HepG2 (cell line): Measurements from ENCODE around the gene TTC23. TPM values are rescaled to one million over a fixed set of nuclear protein-coding genes. Genes with fewer than 3 reads are reported as not detected.

Source experiments
- BHLHE40 ChIP-seq: IDR thresholded peaks from 2 replicates; pipeline ENCODE4 v1.6.1; 2011; ENCODE audit warnings: low read length, improper control_type of control experiment
- DMAP1 ChIP-seq: IDR thresholded peaks from 2 replicates; pipeline ENCODE4 v1.6.1; 2016
- EZH2 ChIP-seq: conservative IDR thresholded peaks from 2 replicates; pipeline ENCODE4 v1.6.1; 2012; ENCODE audit warnings: mild to moderate bottlenecking, low read depth, low read length, moderate library complexity
- FIP1L1 ChIP-seq: fragments of 200-400 bp; formaldehyde crosslinking; IDR thresholded peaks from 2 replicates; pipeline ENCODE4 v1.6.1; 2018; ENCODE audit warnings: low read depth, mild to moderate bottlenecking, low read length, moderate library complexity, borderline replicate concordance; ENCODE audit not compliant: insufficient read depth
- FLYWCH1 ChIP-seq: sonication (generic); formaldehyde crosslinking; IDR thresholded peaks from 2 replicates; pipeline ENCODE4 v1.8.1; 2023; ENCODE audit warnings: mild to moderate bottlenecking, missing genetic modification reagents
- GATAD2A ChIP-seq: IDR thresholded peaks from 2 replicates; pipeline ENCODE4 v1.6.1; 2016
- HDAC2 ChIP-seq: sonication (generic); formaldehyde crosslinking; IDR thresholded peaks from 2 replicates; pipeline ENCODE4 v1.4.0; 2020; ENCODE audit warnings: missing genetic modification reagents
- HOXA5 ChIP-seq: sonication (generic); formaldehyde crosslinking; IDR thresholded peaks from 2 replicates; pipeline ENCODE4 v1.4.0; 2020; ENCODE audit warnings: missing genetic modification reagents
- JUN ChIP-seq: sonication (generic); formaldehyde crosslinking; IDR thresholded peaks from 2 replicates; pipeline ENCODE4 v1.4.0; 2020; ENCODE audit warnings: mild to moderate bottlenecking, missing genetic modification reagents
- LBX2 ChIP-seq: sonication (generic); formaldehyde crosslinking; IDR thresholded peaks from 2 replicates; pipeline ENCODE4 v1.5.0; 2020; ENCODE audit warnings: missing genetic modification reagents, mild to moderate bottlenecking, borderline replicate concordance
- PCBP2 ChIP-seq: fragments of 200-400 bp; formaldehyde crosslinking; optimal IDR thresholded peaks from 2 replicates; pipeline ENCODE3; 2018; ENCODE audit warnings: low read length, low read depth; ENCODE audit not compliant: poor library complexity, severe bottlenecking
- TERF1 ChIP-seq: sonication (generic); formaldehyde crosslinking; IDR thresholded peaks from 2 replicates; pipeline ENCODE4 v1.8.0; 2022; ENCODE audit warnings: mild to moderate bottlenecking, missing genetic modification reagents, moderate library complexity
- TRIM24 ChIP-seq: sonication (generic); formaldehyde crosslinking; IDR thresholded peaks from 2 replicates; pipeline ENCODE4 v1.8.0; 2022; ENCODE audit warnings: mild to moderate bottlenecking, missing genetic modification reagents
- ZNF207 ChIP-seq: fragments of 450-650 bp; IDR thresholded peaks from 2 replicates; pipeline ENCODE4 v1.6.1; 2016; ENCODE audit warnings: antibody characterized with exemption, borderline replicate concordance
- ZNF713 ChIP-seq: sonication (generic); formaldehyde crosslinking; IDR thresholded peaks from 2 replicates; pipeline ENCODE4 v1.4.0; 2020; ENCODE audit warnings: mild to moderate bottlenecking, missing genetic modification reagents
- ZNF782 ChIP-seq: sonication (generic); formaldehyde crosslinking; IDR thresholded peaks from 2 replicates; pipeline ENCODE4 v1.4.0; 2020; ENCODE audit warnings: missing genetic modification reagents, mild to moderate bottlenecking, borderline replicate concordance
- ZNF839 ChIP-seq: sonication (generic); formaldehyde crosslinking; IDR thresholded peaks from 2 replicates; pipeline ENCODE4 v1.4.0; 2020; ENCODE audit warnings: missing genetic modification reagents, mild to moderate bottlenecking, borderline replicate concordance
- polyA plus RNA-seq, 8 experiments: library from polyadenylated mRNA; depleted of rRNA in 3 of 8; stranded (reverse) in 7 of 8; unstranded in 1 of 8; fragments of >200 nt; fragmentation: Illumina TruSeq in 4 of 8; extraction: Trizol in 4 of 8; gene quantifications; 2 replicates each; pipeline versions ENCODE4 v1.2.1 to v1.2.3, GENCODE V29; 2011 to 2016; ENCODE audit warnings: low read depth in 4 of 8, missing spikeins in 1 of 8, mixed read lengths in 1 of 8; ENCODE audit not compliant: insufficient read depth in 1 of 8
- total RNA-seq, 5 experiments: library from RNA; depleted of rRNA; stranded (reverse); fragments of >200 nt; fragmentation: Illumina TruSeq; extraction: Trizol; gene quantifications; 2 replicates each; pipeline ENCODE4 v1.2.3, GENCODE V29; 2016; ENCODE audit warnings: low read depth in 1 of 5
- TF ChIP-seq, protein P1 (sequence below): sonication (generic); formaldehyde crosslinking; IDR thresholded peaks from 2 replicates; pipeline ENCODE4 v1.4.0; 2020; ENCODE audit warnings: missing genetic modification reagents
- TF ChIP-seq, protein P2 (sequence below): IDR thresholded peaks from 2 replicates; pipeline ENCODE4 v1.6.1; 2016; ENCODE audit warnings: missing biosample characterization, missing genetic modification reagents, low read depth
- TF ChIP-seq, protein P3 (sequence below): sonication (generic); formaldehyde crosslinking; IDR thresholded peaks from 2 replicates; pipeline ENCODE4 v1.8.0; 2022; ENCODE audit warnings: missing genetic modification reagents, low read depth, mild to moderate bottlenecking, borderline replicate concordance
- TF ChIP-seq, protein P4 (sequence below): sonication (generic); formaldehyde crosslinking; IDR thresholded peaks from 2 replicates; pipeline ENCODE4 v1.5.1; 2020; ENCODE audit warnings: missing genetic modification reagents, mild to moderate bottlenecking, borderline replicate concordance
- TF ChIP-seq, protein P5 (sequence below): IDR thresholded peaks from 2 replicates; pipeline ENCODE4 v1.6.1; 2016; ENCODE audit warnings: low read depth, borderline replicate concordance

TTC23 gene
- total and polyA plus RNA-seq, 2 of the 13 experiments (the other 11 are each of a cell fraction or from before 2014, with no cell fraction given) = 1.6 to 11.7 TPM

DNA sequence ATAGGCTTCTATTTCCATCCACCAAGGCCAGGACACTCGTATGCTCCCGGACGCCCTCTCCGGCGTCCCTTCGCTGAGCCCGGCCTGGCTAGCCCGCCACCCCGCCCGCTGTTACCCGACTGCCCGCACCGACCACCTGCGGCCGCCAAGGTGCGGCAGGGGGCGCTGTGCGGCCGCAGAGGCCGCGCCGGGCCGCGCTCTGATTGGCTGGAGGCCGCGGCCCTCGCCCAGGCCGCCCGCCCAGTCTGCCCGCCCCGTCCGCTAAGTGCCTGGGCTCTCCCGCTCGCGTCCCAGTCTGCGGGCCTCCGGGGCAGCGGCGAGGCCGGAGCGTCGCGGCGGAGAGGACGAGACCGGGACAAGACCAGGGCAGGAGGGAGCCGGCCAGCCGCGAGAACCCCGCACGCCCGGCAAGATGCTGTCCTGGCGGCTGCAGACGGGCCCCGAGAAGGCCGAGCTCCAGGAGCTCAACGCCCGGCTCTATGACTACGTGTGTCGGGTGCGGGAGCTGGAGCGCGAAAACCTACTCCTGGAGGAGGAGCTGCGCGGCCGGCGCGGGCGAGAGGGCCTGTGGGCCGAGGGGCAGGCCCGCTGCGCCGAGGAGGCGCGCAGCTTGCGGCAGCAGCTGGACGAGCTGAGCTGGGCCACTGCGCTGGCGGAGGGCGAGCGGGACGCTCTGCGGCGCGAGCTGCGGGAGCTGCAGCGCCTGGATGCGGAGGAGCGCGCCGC, 144.4 kb downstream of the TTC23 start, which contains the start of gene SYNM (continued):
- TF ChIP-seq, protein P1, sequence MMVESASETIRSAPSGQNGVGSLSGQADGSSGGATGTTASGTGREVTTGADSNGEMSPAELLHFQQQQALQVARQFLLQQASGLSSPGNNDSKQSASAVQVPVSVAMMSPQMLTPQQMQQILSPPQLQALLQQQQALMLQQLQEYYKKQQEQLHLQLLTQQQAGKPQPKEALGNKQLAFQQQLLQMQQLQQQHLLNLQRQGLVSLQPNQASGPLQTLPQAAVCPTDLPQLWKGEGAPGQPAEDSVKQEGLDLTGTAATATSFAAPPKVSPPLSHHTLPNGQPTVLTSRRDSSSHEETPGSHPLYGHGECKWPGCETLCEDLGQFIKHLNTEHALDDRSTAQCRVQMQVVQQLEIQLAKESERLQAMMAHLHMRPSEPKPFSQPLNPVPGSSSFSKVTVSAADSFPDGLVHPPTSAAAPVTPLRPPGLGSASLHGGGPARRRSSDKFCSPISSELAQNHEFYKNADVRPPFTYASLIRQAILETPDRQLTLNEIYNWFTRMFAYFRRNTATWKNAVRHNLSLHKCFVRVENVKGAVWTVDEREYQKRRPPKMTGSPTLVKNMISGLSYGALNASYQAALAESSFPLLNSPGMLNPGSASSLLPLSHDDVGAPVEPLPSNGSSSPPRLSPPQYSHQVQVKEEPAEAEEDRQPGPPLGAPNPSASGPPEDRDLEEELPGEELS (CRISPR knock-in tag) = no peak
- TF ChIP-seq ZNF207 (no peak), BHLHE40 (no peak), EZH2 (no peak), DMAP1 (0 out of 2 replicates have a peak, but pooled peaks have one; percentile 30), TERF1 (no peak), GATAD2A (0 out of 2 replicates have a peak, but pooled peaks have one; percentile 19), ZNF713 (no peak), FLYWCH1 (CRISPR knock-in tag) (no peak), HDAC2 (CRISPR knock-in tag) (no peak), HOXA5 (peak; percentile 54; the same call in 1 of the 2 replicates), JUN (CRISPR knock-in tag) (0 out of 2 replicates have a peak, but pooled peaks have one; percentile 21), PCBP2 (no peak), ZNF839 (CRISPR knock-in tag) (no peak), TRIM24 (CRISPR knock-in tag) (no peak), FIP1L1 (no peak), LBX2 (CRISPR knock-in tag) (peak; percentile 65; the same call in 1 of the 2 replicates), ZNF782 (no peak)
- TF ChIP-seq, protein P2, sequence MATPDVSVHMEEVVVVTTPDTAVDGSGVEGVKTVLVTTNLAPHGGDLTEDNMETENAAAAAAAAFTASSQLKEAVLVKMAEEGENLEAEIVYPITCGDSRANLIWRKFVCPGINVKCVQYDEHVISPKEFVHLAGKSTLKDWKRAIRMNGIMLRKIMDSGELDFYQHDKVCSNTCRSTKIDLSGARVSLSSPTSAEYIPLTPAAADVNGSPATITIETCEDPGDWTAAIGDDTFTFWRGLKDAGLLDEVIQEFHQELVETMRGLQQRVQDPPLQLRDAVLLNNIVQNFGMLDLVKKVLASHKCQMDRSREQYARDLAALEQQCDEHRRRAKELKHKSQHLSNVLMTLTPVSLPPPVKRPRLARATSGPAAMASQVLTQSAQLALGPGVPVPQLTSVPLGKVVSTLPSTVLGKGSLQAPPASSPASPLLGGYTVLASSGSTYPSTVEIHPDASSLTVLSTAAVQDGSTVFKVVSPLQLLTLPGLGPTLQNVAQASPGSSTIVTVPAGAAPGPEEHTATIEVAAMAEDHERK = no peak
- TF ChIP-seq, protein P3, sequence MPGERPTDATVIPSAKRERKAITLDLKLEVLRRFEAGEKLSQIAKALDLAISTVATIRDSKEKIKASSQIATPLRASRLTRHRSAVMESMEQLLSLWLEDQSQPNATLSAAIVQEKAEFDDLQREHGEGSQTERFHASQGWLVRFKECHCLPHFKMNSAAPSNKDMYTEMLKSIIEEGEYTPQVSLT = no peak
- TF ChIP-seq, protein P4, sequence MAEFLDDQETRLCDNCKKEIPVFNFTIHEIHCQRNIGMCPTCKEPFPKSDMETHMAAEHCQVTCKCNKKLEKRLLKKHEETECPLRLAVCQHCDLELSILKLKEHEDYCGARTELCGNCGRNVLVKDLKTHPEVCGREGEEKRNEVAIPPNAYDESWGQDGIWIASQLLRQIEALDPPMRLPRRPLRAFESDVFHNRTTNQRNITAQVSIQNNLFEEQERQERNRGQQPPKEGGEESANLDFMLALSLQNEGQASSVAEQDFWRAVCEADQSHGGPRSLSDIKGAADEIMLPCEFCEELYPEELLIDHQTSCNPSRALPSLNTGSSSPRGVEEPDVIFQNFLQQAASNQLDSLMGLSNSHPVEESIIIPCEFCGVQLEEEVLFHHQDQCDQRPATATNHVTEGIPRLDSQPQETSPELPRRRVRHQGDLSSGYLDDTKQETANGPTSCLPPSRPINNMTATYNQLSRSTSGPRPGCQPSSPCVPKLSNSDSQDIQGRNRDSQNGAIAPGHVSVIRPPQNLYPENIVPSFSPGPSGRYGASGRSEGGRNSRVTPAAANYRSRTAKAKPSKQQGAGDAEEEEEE (CRISPR knock-in tag) = no peak
- TF ChIP-seq, protein P5, sequence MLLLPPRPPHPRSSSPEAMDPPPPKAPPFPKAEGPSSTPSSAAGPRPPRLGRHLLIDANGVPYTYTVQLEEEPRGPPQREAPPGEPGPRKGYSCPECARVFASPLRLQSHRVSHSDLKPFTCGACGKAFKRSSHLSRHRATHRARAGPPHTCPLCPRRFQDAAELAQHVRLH (CRISPR knock-in tag) = 0 out of 2 replicates have a peak, but pooled peaks have one; percentile 70
